Natural killer cell (primary cell): ENCODE measurements around the gene IL1B. TPM values are rescaled to one million over a fixed set of nuclear protein-coding genes. Genes with fewer than 3 reads are reported as not detected.

Experiments used
- ATAC-seq, 3 donors: fragments of 150-1000 bp in 2 of 3; fragments of 200-7000 bp in 1 of 3; cut with Tn5 transposase; 1 replicate in 1 of 3; 2 replicates in 2 of 3; pipeline ENCODE4 v1.10.0; 2021; ENCODE audit warnings: mild to moderate bottlenecking in 2 of 3, moderate library complexity in 2 of 3
- DNase-seq, 2 donors: peaks; one replicate each; pipeline versions ENCODE4 v3.0.0 to v3.0.0-alpha.2; 2013 to 2021; ENCODE audit warnings: mixed read lengths in 1 of 2
- H3K27ac ChIP-seq: one replicate; pipeline ENCODE4 v1.5.1; 2013; ENCODE audit warnings: mild to moderate bottlenecking, low read length
- H3K27me3 ChIP-seq: one replicate; pipeline ENCODE4 v1.6.1; 2013; ENCODE audit warnings: low read length; ENCODE audit not compliant: control insufficient read depth, insufficient read depth
- H3K36me3 ChIP-seq: one replicate; pipeline ENCODE4 v1.6.1; 2013; ENCODE audit warnings: low read length; ENCODE audit not compliant: control insufficient read depth, insufficient read depth
- H3K4me1 ChIP-seq: one replicate; pipeline ENCODE4 v1.6.1; 2013; ENCODE audit warnings: low read length; ENCODE audit not compliant: control insufficient read depth, insufficient read depth
- H3K4me3 ChIP-seq: one replicate; pipeline ENCODE4 v1.5.1; 2013; ENCODE audit warnings: low read length
- H3K9me3 ChIP-seq: one replicate; pipeline ENCODE4 v1.6.1; 2013; ENCODE audit warnings: low read length; ENCODE audit not compliant: control insufficient read depth, insufficient read depth
- H3K27ac Mint-ChIP-seq, 2 donors: one replicate each; pipeline ENCODE4 v1.8.0; 2022; ENCODE audit warnings: mild to moderate bottlenecking in 2 of 2, mixed read lengths in 2 of 2, moderate library complexity in 1 of 2
- H3K27me3 Mint-ChIP-seq, 2 donors: one replicate each; pipeline ENCODE4 v1.8.0; 2022; ENCODE audit warnings: low read depth in 2 of 2, mixed read lengths in 2 of 2
- H3K36me3 Mint-ChIP-seq: one replicate; pipeline ENCODE4 v1.8.0; 2022; ENCODE audit warnings: mixed read lengths
- H3K4me1 Mint-ChIP-seq, 2 donors: one replicate each; pipeline ENCODE4 v1.8.0; 2022; ENCODE audit warnings: mixed read lengths in 2 of 2
- H3K4me3 Mint-ChIP-seq: one replicate; pipeline ENCODE4 v1.8.0; 2022; ENCODE audit warnings: mild to moderate bottlenecking, moderate library complexity, mixed read lengths
- H3K9me3 Mint-ChIP-seq, 2 donors: one replicate each; pipeline ENCODE4 v1.8.0; 2022; ENCODE audit warnings: mixed read lengths in 2 of 2
- WGBS: methylation state at CpG from one replicate; pipeline ENCODE4 v1.1.7; 2013; ENCODE audit warnings: missing lambda C conversion rate; ENCODE audit not compliant: insufficient coverage; 5-methylcytosine and 5-hydroxymethylcytosine counted together
- intact Hi-C: fragments of 100-400 bp; cut with micrococcal nuclease; formaldehyde crosslinking; loops from one replicate; pipeline ENCODE4 v1.14.2; 2022
- total RNA-seq, 4 donors: library from RNA; stranded (reverse); fragments of 120-200 nt in 1 of 4; gene quantifications; one replicate each; pipeline versions ENCODE4 v1.2.3 to v1.2.4, GENCODE V29; 2013 to 2022
- TF ChIP-seq, protein P1 (sequence below): fragments of 200-600 bp; IDR thresholded peaks from one replicate; pipeline ENCODE4 v1.8.0; 2022; ENCODE audit warnings: antibody characterized with exemption

IL1B gene
- total RNA-seq, 3 donors from 2014 or later (not counting 1 experiment from before 2014, with no cell fraction given), result 92.6 to 250 (median 110) TPM

- Mint-ChIP-seq H3K9me3 (no peaks in the 10 kb centered on the region), H3K4me1 (peaks cover 6 to 18% of the 10 kb centered on the region in 2 donors), H3K27ac (no peak overlapping the region), H3K27me3 (no peaks in the 10 kb centered on the region), H3K4me3 (no peak overlapping the region), H3K36me3 (no peaks in the 10 kb centered on the region)
- Histone ChIP-seq H3K4me3 (no peak overlapping the region), H3K36me3 (no peaks in the 10 kb centered on the region), H3K27me3 (no peaks in the 10 kb centered on the region), H3K27ac (no peak overlapping the region), H3K4me1 (peaks cover 9% of the 10 kb centered on the region), H3K9me3 (no peaks in the 10 kb centered on the region)
- no peak for DNase-seq
- intact Hi-C loops, result no loop called here
- ATAC-seq, result no peak
- TF ChIP-seq, protein P1, sequence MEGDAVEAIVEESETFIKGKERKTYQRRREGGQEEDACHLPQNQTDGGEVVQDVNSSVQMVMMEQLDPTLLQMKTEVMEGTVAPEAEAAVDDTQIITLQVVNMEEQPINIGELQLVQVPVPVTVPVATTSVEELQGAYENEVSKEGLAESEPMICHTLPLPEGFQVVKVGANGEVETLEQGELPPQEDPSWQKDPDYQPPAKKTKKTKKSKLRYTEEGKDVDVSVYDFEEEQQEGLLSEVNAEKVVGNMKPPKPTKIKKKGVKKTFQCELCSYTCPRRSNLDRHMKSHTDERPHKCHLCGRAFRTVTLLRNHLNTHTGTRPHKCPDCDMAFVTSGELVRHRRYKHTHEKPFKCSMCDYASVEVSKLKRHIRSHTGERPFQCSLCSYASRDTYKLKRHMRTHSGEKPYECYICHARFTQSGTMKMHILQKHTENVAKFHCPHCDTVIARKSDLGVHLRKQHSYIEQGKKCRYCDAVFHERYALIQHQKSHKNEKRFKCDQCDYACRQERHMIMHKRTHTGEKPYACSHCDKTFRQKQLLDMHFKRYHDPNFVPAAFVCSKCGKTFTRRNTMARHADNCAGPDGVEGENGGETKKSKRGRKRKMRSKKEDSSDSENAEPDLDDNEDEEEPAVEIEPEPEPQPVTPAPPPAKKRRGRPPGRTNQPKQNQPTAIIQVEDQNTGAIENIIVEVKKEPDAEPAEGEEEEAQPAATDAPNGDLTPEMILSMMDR, result no peak
These were observed 27.5 kb downstream of the IL1B start for GRCh38 chr2:112809112-112809511.

DNA sequence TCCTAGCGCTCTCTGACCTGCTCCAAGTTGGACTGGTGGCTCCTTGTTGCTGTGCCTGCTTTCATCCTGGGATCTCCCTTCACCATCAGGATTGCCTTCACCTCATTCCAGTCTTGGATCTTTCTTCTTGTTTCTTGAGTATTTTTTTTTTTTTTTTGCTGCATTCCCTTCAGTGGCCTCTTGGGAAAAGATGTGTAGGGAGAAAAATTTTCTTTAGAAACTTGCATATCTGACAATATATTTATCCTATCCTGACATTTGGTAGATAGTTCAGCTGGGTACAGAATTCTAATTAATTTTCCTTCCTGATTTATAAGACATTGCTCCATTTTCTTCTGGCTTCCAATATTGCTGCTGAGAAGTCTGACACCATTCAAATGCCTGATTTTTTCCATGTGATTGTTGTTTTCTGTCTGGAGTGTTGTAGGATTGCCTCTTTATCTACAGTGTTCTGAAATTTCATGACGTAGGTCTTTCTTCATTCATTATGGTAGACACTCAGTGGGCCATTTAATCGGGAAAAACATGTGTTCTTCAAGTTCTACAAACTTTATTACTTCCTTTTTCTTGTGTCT is 29.3 kb downstream of the IL1B start:
- Histone ChIP-seq H3K4me1 (peaks cover 9% of the 10 kb centered on the region), H3K27ac (no peak overlapping the region), H3K36me3 (no peaks in the 10 kb centered on the region), H3K4me3 (no peak overlapping the region), H3K27me3 (no peaks in the 10 kb centered on the region), H3K9me3 (no peaks in the 10 kb centered on the region)
- intact Hi-C loops, result no loop called here
- no peaks in the 10 kb centered on the region for H3K36me3 Mint-ChIP-seq
- H3K4me1 Mint-ChIP-seq, result peaks cover 6 to 18% of the 10 kb centered on the region in 2 donors
- TF ChIP-seq, protein P1, result no peak
- H3K4me3 Mint-ChIP-seq, result no peak overlapping the region
- no peaks in the 10 kb centered on the region for H3K27me3 Mint-ChIP-seq
- ATAC-seq, result no peak
- WGBS, result 96% methylated on average over 3 of the region's 3 CpGs
- H3K9me3 Mint-ChIP-seq, result no peaks in the 10 kb centered on the region
- no peak for DNase-seq
- H3K27ac Mint-ChIP-seq, result no peak overlapping the region

DNA sequence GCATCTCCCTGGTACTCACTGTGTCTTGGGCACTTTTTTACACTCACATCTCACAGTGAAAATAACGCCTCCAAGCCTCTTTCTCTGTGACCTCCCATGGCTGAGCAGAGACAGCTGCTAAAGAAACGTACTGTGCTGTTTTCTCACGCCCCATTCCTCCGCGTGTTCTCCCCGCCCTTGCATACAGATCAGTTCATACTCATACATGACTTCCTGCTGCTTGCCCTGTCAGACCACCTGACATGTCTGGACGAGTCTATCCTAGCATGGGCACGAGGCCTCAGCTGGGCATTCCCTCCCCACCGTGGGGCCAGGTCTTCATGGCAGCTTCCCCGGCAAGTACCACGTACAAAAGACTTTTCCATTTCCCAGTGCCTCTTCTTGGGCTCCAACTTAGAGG is 31.0 kb downstream of the IL1B start:
- 73% methylated on average over 11 of the region's 11 CpGs for WGBS
- H3K27me3 Mint-ChIP-seq, result no peaks in the 10 kb centered on the region
- ATAC-seq (no peak), DNase-seq (no peak)
- Histone ChIP-seq H3K9me3 (no peaks in the 10 kb centered on the region), H3K4me3 (no peak overlapping the region), H3K4me1 (no peaks in the 10 kb centered on the region), H3K27ac (no peak overlapping the region), H3K27me3 (no peaks in the 10 kb centered on the region), H3K36me3 (no peaks in the 10 kb centered on the region)
- no peaks in the 10 kb centered on the region for H3K36me3 Mint-ChIP-seq
- no peaks in the 10 kb centered on the region for H3K9me3 Mint-ChIP-seq
- no peak overlapping the region for H3K4me3 Mint-ChIP-seq
- no peak overlapping the region for H3K27ac Mint-ChIP-seq
- peaks cover 0 to 5% of the 10 kb centered on the region in 2 donors for H3K4me1 Mint-ChIP-seq
- intact Hi-C loops, result no loop called here
- TF ChIP-seq, protein P1, result no peak
